NCI-H1694 treated with DMSO at 0.1 percent for 48 hours (cell line): ENCODE data around the gene ZNF48.

Experiments used
- DNase-seq: peaks from one replicate; lab custom pipeline; 2025; lab: John Stamatoyannopoulos, UW

ZNF48 gene

GRCh38 chr16:30444231-30445148 is 49.3 kb downstream of the ZNF48 start:
- DNase-seq = no peak

GRCh38 chr16:30445149-30445407 is 49.9 kb downstream of the ZNF48 start:
- no peak for DNase-seq

- peak; percentile 82 for DNase-seq
Observed at GRCh38 chr16:30445408-30446202, 50.4 kb downstream of the ZNF48 start, which contains the start of gene SEPHS2. Gene SEPHS2 (minus strand): TSS chr16:30445874. CDS start chr16:30445727, 147 bp downstream.

GRCh38 chr16:30446203-30446595 is 51.0 kb downstream of the ZNF48 start:
- no peak for DNase-seq

- DNase-seq = no peak
Observed at GRCh38 chr16:30447512-30448226, 52.4 kb downstream of the ZNF48 start.

GRCh38 chr16:30449116-30449435 is 53.9 kb downstream of the ZNF48 start:
- no peak for DNase-seq
